ACC112 (cell line): Measurements from ENCODE around the gene ZDHHC7.

Experiments
- H2AFZ ChIP-seq: fragments of 200-600 bp; sonication (generic); one replicate; pipeline ENCODE4 v1.6.0; 2017; ENCODE audit warnings: antibody characterized with exemption, low read length; ENCODE audit not compliant: unreplicated experiment
- H3K27ac ChIP-seq: fragments of 200-600 bp; sonication (generic); 2 replicates; pipeline ENCODE4 v1.5.1; 2014; ENCODE audit warnings: low read depth, mild to moderate bottlenecking, antibody characterized with exemption, low read length, moderate library complexity
- H3K27me3 ChIP-seq: fragments of 200-600 bp; sonication (generic); 2 replicates; pipeline ENCODE4 v1.6.1; 2014; ENCODE audit warnings: mild to moderate bottlenecking, antibody characterized with exemption, low read length, moderate library complexity, mixed read lengths; ENCODE audit not compliant: insufficient read depth
- H3K36me3 ChIP-seq: fragments of 200-600 bp; sonication (generic); 2 replicates; pipeline ENCODE4 v1.6.1; 2016; ENCODE audit warnings: mild to moderate bottlenecking, antibody characterized with exemption, low read length, moderate library complexity, mixed read lengths; ENCODE audit not compliant: insufficient read depth
- H3K4me1 ChIP-seq: fragments of 200-600 bp; sonication (generic); one replicate; pipeline ENCODE4 v1.6.1; 2016; ENCODE audit warnings: low read length, mixed read lengths; ENCODE audit not compliant: insufficient read depth, unreplicated experiment, control insufficient read depth
- H3K4me3 ChIP-seq: fragments of 200-600 bp; sonication (generic); 2 replicates; pipeline ENCODE4 v1.5.1; 2014; ENCODE audit warnings: mild to moderate bottlenecking, low read depth, low read length
- H3K79me2 ChIP-seq: fragments of 200-600 bp; sonication (generic); one replicate; pipeline ENCODE4 v1.6.0; 2016; ENCODE audit warnings: low read length; ENCODE audit not compliant: control insufficient read depth, unreplicated experiment, insufficient read depth

The ZDHHC7 gene

GRCh38 chr16:85051683-85052082 is 40.3 kb upstream of the ZDHHC7 start:
- Histone ChIP-seq H3K27me3 (no peaks in the 10 kb centered on the region), H3K36me3 (no peaks in the 10 kb centered on the region), H3K27ac (no peak overlapping the region; the same call in 1 of the 2 replicates), H2AFZ (no peak overlapping the region), H3K79me2 (peaks cover 4% of the 10 kb centered on the region), H3K4me3 (no peak overlapping the region), H3K4me1 (peaks cover 27% of the 10 kb centered on the region)

- H2AFZ ChIP-seq: no peak overlapping the region
- H3K4me3 ChIP-seq: peak overlapping the region; percentile 35; the same call in 1 of the 2 replicates
- no peaks in the 10 kb centered on the region for H3K27me3 ChIP-seq
- H3K27ac ChIP-seq: peak overlapping the region; percentile 72
- peaks cover 4% of the 10 kb centered on the region for H3K79me2 ChIP-seq
- peaks cover 23% of the 10 kb centered on the region for H3K4me1 ChIP-seq
- no peaks in the 10 kb centered on the region for H3K36me3 ChIP-seq
Measured at GRCh38 chr16:85051067-85051581, 39.8 kb upstream of the ZDHHC7 start.

- H3K79me2 ChIP-seq: peaks cover 4% of the 10 kb centered on the region
- no peaks in the 10 kb centered on the region for H3K36me3 ChIP-seq
- no peak overlapping the region for H2AFZ ChIP-seq
- no peak overlapping the region for H3K27ac ChIP-seq
- H3K4me1 ChIP-seq: peaks cover 13% of the 10 kb centered on the region
- H3K4me3 ChIP-seq: no peak overlapping the region
- H3K27me3 ChIP-seq: no peaks in the 10 kb centered on the region
Measured at GRCh38 chr16:85049706-85050305, 38.5 kb upstream of the ZDHHC7 start.

- no peak overlapping the region for H3K4me3 ChIP-seq
- H3K27me3 ChIP-seq: no peaks in the 10 kb centered on the region
- no peak overlapping the region for H2AFZ ChIP-seq
- H3K79me2 ChIP-seq: peaks cover 4% of the 10 kb centered on the region
- H3K4me1 ChIP-seq: peaks cover 10% of the 10 kb centered on the region
- no peaks in the 10 kb centered on the region for H3K36me3 ChIP-seq
- no peak overlapping the region for H3K27ac ChIP-seq
Measured at GRCh38 chr16:85048921-85049562, 37.7 kb upstream of the ZDHHC7 start.

GRCh38 chr16:85047867-85048455 is 36.6 kb upstream of the ZDHHC7 start:
- H3K79me2 ChIP-seq: peaks cover 4% of the 10 kb centered on the region
- no peak overlapping the region for H3K27ac ChIP-seq
- H3K4me3 ChIP-seq: no peak overlapping the region
- H2AFZ ChIP-seq: no peak overlapping the region
- no peaks in the 10 kb centered on the region for H3K36me3 ChIP-seq
- H3K4me1 ChIP-seq: peaks cover 10% of the 10 kb centered on the region
- H3K27me3 ChIP-seq: no peaks in the 10 kb centered on the region

GRCh38 chr16:85046931-85047866 is 35.9 kb upstream of the ZDHHC7 start:
- H3K27ac ChIP-seq: no peak overlapping the region

GRCh38 chr16:85046472-85046916 is 35.2 kb upstream of the ZDHHC7 start:
- Histone ChIP-seq H3K36me3 (no peaks in the 10 kb centered on the region), H3K27ac (no peak overlapping the region), H3K79me2 (peaks cover 4% of the 10 kb centered on the region), H3K4me1 (peaks cover 9% of the 10 kb centered on the region), H2AFZ (no peak overlapping the region), H3K27me3 (no peaks in the 10 kb centered on the region), H3K4me3 (no peak overlapping the region)

More at GRCh38 chr16:85046931-85047866, 35.9 kb upstream of the ZDHHC7 start:
- Histone ChIP-seq H3K27me3 (no peaks in the 10 kb centered on the region), H3K36me3 (no peaks in the 10 kb centered on the region), H3K79me2 (peaks cover 4% of the 10 kb centered on the region), H2AFZ (no peak overlapping the region), H3K4me1 (peaks cover 10% of the 10 kb centered on the region), H3K4me3 (no peak overlapping the region)

GRCh38 chr16:85045641-85046471 is 34.5 kb upstream of the ZDHHC7 start:
- H2AFZ ChIP-seq: no peak overlapping the region
- H3K27me3 ChIP-seq: no peaks in the 10 kb centered on the region
- H3K4me3 ChIP-seq: no peak overlapping the region
- H3K4me1 ChIP-seq: peaks cover 3% of the 10 kb centered on the region
- H3K36me3 ChIP-seq: no peaks in the 10 kb centered on the region
- H3K79me2 ChIP-seq: peaks cover 4% of the 10 kb centered on the region
- no peak overlapping the region for H3K27ac ChIP-seq

- H3K4me1 ChIP-seq: no peaks in the 10 kb centered on the region
- H3K27ac ChIP-seq: no peak overlapping the region
- H3K79me2 ChIP-seq: peaks cover 4% of the 10 kb centered on the region
- no peaks in the 10 kb centered on the region for H3K27me3 ChIP-seq
- H3K36me3 ChIP-seq: no peaks in the 10 kb centered on the region
- H3K4me3 ChIP-seq: no peak overlapping the region
- H2AFZ ChIP-seq: no peak overlapping the region
Measured at GRCh38 chr16:85045077-85045476, 33.7 kb upstream of the ZDHHC7 start.
